Stimulated activated CD4-positive, alpha-beta T cell treated with anti-CD3 and anti-CD28 coated beads, Interleukin-1b, Interleukin-23, amount 100 ng/mL, for 1 hour (primary cell): ENCODE data around the gene LRP4.

Source experiments
- DNase-seq, 2 donors: peaks; one replicate each; pipeline ENCODE4 v3.0.0-alpha.2; 2020; ENCODE audit warnings: low read depth in 2 of 2

The LRP4 gene

DNA sequence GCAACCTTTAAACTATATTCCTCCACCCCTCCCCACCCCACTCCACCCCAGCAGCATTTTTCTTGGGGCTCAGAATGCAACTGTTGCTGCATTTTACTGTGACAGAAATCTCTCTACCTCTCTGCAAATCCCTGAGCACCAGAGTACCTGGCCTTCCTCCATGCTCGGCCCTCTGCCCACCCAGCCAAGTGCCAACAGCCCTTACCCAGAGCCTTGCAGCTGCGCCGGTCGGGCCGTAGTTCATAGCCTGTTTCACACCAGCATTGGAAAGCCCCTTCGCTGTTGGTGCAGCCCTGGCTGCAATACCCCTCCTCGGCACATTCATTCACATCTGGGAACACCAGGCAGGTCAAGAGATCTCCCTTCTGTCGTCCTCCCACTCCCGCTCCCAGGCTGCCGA lies 23.4 kb downstream of the LRP4 start:
- DNase-seq, result no peak

DNA sequence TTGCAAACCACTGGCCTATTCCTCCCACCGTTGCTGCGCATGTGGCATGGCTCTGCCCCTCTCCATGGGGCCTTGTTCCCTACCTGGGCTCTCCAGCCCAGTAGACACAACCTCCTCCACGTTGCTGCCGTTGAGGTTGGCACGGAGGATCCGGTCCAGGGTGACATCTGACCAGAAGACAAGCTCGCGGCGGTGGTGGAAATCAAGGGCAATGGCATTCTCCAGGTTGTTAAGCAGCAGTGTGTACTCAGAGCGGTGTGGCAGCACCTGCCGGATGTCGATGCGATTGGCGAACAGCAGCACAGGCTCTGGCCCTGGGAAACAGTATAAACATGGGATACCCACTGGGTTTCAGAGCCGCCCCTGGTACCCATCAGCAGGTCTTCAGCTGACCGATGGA lies 23.8 kb downstream of the LRP4 start:
- no peak for DNase-seq

DNA sequence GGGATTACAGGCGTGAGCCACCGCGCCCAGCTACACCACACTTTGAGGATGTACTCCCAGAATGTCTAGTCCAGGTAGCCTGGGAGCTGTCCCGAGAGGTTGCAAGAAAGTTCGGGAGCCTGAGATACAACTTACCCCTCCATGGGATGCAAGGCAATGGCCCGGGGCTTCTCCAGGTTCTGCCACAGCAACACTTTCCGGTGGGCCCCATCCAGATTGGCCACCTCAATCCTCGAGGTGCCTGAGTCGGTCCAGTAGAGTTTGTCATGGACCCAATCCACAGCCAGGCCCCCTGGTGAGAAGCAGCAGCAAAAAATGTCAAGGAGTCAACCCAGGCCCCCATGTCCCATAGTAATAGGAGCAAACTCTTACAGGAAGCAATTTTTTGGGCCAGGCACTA lies 25.5 kb downstream of the LRP4 start:
- no peak for DNase-seq

DNA sequence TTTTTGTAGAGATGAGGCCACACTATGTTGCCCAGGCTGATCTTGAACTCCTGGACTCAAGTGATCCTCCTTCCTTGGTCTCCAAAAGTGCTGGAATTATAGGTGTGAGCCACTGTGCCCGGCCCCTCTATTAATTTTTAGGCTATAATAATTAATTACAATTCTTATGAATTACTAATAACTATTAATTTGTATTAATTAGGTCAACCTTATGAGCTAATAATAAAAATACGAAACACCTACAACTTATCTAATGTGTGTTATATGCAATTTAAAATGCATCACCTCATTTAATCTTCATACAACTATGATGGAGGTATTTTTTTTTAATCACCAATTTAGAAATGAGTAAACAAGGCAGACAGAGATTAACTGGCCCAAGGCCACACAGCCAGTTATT lies 26.2 kb downstream of the LRP4 start:
- DNase-seq, result no peak

DNA sequence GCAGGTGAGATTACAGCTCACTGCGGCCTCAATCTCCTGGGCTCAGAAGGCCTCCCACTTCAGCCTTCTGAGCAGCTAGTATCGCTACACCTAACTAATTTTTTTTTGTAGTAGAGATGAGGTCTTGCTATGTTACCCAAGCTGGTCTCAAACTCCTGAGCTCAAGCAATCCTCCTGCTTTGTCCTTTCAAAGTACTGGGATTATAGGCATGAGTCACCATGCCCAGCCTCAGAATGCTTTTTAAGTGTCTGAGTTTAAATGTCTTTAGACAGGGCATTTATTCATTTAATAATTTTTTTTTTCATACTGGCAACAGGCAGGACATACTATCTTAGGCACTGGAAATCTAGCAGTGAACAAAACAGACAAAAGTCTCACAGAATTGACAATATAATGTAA lies 27.7 kb downstream of the LRP4 start:
- DNase-seq, result no peak

DNA sequence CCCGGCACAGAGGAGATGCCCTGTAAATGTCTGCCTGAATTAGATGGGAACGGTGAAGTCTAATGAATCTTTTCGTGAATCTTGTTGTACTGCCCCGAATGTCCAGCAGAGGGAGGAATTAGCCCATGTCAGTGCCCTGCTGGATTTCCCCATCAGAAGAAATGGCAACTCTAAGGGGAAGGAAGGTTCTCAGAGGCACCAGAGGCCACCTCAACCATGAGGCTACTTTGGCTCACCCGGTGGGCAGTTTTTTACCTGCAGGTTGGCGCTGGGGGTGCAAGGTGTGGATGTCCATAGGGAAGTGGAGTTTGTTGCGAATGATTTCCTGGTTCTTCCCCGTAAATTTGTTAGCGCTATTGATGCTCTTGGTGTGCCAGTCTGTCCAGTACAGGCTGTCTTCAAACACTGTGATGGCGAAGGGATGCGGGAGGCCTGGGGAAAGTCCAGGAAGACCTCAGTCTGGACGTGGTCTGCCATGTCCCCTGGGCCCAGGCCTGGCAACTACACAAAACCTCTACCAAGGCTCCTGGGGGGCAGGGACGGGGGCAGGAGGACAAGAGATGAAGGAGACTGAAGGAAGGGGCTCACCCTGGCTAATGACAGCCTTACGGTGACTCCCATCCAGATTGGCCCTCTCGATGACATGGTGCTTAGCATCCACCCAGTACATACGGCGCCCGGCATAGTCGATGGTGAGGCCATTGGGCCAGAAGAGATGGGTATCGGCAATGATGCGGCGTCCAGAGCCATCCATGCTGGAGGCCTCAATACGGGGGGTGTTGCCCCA lies 28.5 kb downstream of the LRP4 start:
- DNase-seq, result peak; percentile 42 to 65

DNA sequence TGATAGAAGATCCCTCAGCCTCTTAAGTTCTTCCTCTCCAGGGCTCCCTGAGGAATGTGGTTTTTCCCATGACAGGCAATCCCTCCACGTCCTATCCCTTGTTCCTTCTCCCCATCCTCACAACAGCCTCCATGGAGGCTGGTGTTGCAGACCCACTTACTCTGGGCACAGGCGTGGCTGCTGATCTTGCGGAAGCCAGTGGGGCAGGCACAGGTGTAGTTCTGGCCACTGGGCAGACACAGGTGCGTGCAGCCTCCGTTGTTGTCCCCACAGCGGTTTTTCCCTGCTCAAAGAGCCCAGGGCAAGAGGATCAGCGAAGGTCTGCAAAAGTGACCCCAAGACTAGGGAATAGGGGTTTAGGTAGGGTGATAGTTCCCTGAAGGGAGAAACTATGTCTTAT lies 29.1 kb downstream of the LRP4 start:
- DNase-seq, result no peak

DNA sequence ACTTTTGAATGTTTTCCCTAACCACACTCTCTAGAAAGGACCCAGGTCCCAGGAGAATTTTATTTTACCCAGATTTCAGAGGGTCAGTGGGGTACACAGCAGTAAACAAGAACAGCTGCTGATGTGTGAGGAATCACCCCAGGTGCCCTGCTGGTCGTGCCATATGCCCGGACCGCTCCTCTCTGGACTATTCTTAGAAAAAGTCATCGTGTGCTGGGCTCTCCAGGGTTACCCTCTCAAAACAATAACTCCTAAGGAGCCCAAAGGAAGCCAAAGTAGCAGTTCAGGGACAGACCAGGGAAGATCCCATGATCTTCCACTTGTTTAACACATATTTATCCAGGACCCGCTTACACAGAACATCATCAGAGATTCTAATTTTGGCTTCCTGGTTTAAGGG lies 29.7 kb downstream of the LRP4 start:
- no peak for DNase-seq

DNA sequence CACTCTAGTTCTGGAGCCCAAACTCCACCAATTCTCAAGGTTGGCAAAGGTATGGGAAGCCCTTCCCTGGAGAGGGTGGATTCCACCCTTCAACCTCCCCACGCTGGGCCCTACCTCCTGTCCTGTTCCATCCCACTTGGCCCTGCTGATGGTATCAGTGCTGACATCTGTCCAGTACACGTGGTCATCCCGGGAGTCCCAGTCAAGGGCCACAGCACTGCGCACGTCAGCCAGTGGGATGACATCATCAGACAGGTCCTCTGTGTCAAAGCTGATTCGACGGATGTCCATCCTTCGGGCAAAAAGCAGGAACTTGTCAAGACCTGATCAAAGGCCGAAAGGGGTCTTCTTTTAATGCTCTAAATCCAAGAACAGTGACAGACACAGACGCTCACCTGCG lies 32.1 kb downstream of the LRP4 start:
- DNase-seq, result no peak

DNA sequence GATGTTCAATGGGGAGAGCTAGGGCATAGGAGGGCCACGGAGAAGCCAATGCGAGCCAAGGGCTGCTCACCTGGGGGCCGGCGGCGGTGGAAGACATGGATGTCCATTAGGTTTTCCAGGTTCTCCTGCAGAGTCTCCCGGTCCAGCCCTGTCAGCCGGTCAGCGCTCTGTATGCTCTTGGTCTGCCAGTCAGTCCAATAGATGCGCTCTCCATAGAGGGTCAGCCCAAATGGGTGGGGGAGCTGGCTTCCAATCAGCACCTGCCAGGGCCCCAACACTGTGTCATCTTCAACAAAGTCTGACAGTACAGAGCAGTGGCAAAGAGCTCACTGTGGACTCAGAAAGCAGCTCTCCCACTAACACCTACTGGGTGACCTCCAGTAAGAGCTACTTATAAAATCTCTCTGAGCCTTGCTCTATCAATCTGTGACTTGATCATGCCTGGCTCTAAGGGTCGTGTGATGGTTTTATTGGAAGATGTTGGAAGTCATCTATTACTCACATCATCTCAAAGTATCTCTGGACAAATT lies 39.2 kb downstream of the LRP4 start:
- no peak for DNase-seq

DNA sequence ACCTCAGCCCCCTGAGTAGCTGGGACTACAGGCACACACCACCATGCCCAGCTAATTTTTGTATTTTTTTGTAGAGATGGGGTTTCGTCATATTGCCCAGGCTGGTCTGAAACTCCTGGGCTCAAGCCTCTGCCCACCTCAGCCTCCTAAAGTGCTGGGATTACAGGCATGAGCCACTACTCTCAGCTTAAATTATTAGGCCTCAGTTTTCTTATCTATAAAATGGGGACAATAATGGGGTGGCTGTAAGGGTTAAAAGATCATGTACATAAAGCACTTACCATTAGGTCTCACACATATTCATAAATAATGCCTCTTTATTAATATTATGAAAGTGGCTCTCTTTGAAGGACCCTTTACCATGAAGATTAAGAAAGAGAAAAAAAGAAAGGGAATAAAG lies 40.8 kb downstream of the LRP4 start:
- no peak for DNase-seq

DNA sequence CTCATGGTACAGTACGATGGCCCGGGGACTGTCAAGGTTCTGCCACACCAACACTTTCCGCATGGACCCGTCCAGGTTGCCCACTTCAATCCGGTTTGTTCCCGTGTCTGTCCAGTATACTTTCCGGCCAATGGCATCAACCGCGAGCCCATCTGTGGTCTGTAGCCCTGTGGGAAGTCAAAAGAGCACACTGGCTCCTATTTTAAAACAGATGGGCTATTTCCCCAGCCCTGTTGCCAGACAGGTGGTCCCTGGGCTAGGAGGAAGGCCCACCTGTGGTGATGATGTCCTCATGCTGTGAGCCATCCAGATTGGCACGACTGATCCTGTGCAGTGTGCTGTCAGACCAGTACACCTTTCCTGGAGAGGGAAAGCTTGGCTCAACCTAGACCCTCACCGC lies 41.9 kb downstream of the LRP4 start:
- DNase-seq, result no peak

DNA sequence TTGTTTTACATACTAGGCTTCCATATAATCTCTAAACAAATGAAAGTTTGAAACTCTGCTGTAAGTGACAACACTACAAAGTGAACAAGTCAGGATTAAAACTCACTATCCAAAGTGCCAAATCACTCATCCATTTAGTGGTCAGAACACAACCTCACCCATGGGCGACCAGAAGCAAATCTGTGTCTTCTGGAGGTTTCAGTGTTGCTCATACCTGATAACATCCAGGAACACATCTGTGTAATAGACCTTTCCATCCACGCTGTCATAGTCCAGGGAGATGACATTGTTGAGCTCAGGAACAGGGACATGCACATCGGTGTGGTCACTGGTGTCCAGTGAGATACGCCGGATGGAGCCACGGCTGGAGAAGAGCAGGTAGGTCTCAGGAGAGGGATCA lies 43.8 kb downstream of the LRP4 start:
- no peak for DNase-seq

DNA sequence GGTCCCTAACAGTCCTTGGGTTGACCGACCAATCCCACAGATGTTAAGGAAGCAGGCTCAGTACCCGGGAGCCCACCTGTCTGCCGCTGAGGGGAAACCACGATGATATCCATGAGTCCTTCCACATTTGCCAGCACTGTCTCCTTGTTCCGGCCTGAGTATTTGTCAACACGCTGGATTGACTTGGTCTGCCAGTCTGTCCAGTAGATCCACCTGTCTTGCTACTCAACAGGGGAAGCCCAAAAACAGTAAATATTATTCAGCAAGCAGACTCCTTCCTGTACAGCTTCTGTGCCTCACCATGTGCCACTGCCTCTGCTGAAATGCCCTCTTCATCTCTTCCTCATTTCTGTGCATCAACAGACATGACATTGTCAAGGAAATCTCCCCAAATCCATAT lies 49.4 kb downstream of the LRP4 start:
- DNase-seq, result no peak

DNA sequence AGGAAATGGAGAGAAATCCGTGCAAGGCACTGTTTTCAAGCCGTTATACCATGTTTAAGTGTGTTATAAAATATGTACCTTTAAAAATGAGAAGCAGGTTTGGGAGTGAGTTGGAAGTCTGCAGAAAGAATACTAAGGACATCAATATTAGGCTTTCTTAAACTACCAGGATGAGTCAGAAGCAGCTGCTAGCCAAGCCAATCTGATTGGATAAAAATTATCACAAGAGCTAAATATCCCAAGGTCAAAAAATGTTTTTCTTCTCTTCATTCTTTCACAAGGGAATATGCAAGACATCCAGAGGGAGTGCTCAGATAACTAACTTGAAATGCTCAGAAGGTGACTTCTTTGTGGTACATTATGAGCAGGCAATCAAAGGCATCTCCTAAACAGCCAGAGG lies 53.0 kb downstream of the LRP4 start:
- DNase-seq, result no peak

DNA sequence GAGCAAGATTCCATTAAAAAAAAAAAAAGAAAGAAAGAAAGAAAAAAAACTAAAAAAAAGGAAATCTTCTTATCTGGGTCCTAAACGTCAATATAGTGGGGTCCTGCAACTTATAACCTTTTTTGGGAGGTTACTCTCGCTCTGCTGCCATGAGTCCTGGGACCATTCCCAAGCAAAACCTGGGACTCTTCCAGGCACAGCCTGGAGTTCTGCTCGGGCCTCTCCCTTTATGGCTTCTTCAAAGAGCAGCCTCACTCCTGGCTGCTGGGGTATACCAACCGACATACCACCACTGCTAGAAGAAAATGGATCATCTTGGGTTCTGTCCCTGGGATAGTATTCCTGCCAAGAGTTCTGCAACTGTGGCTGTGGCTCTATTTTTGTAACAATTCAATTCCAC lies 58.1 kb downstream of the LRP4 start:
- DNase-seq, result no peak

DNA sequence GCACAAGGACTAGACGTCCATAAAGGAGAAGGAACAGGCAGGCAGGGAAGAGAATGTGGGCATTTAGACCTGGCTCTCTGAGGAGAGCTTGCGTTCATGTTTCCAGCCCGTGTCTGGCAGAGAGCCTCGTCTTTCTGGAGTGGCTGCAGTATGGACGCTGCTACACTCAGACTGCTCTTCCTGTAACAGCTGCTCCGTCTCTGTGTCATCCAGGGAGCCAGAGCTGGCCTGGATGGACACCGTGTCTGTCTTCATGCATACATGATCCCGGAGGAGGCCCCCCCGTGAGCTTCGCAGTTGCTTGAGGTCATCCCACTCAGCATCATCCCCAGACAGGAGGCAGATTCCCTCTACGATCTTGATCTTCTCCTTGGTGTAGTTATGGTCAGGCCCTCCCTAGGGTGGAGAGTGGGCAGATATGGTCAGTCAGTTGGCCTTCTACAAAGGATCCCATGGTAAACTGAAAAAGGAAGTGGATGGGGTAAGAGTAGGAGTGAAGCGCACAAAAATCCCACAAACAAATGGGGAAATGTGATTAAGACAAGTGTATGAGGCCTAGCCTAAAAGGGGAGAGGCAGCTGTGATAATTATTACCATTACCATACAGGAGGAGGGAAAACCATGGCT lies 59.3 kb downstream of the LRP4 start:
- no peak for DNase-seq

DNA sequence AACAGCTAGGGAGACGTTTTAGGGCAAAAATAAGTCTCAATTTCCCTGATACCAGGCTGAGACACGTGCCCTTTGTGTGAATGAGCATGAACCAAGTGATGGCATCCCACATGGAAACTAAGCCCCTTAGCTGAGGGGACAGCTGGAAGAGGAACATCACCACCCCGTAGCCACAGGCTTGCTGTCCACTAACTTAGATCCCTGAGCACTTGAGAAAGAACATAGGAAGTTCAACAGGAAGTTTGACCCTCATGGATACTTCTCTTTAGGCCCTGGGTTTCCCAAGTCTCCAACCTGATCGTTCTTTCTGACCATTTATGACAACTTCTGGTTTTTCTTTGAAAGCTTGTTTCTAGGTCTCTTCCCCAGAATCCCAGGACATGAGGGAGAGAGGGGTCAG lies 60.7 kb downstream of the LRP4 start:
- DNase-seq, result no peak

DNA sequence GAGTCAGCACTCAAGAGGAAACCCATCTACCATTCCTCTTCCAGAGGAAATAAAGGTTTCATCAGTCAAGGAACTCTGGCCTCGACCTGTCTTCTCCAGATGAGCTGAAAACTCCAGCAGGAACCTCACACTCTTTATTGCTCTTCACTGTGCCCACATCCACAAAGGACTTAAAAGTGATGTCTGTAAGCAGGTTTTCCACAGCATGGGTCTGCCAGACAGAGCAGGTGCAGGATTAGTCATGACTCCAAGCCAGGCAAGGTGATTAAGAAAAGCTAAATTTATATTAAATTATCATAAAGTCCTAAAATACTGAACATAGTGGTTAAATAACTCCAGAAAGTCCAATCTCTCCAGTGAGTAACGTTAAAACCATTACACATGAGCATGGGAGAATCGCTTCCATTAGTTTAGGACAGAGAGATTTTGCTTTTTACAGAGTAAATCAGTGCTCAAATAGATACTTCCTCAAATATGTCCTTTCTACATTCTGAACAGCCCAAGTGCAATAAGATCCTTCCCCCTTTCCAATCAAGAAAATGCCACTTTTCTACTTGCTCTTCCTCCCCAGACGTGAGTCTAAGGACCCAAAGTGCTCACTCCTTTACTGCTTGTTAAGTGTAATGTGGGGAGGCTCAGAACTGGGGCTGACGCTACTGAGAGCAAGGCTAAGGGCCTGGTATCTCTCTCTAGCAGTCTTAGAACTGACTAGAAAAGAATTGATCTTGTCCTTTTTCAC lies 61.6 kb downstream of the LRP4 start:
- no peak for DNase-seq

DNA sequence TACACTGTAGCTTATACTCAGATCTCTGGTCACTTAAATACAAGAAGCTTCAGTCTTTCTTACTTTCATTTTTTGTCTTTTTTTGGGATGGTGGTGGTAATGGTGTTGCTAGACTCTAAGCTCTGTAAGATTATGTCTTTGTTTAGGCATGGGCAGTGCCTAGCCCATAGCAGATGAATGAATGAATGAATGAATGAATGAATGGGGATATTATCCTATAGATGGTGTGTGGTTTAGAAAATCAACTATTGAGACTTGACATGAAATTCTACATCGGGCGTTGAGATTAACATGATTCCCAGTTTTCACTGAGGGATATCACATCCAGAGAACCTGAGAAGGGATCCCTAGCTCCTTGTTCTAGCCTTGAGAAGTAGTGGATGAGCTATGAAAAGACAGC lies 62.5 kb downstream of the LRP4 start:
- DNase-seq, result no peak

DNA sequence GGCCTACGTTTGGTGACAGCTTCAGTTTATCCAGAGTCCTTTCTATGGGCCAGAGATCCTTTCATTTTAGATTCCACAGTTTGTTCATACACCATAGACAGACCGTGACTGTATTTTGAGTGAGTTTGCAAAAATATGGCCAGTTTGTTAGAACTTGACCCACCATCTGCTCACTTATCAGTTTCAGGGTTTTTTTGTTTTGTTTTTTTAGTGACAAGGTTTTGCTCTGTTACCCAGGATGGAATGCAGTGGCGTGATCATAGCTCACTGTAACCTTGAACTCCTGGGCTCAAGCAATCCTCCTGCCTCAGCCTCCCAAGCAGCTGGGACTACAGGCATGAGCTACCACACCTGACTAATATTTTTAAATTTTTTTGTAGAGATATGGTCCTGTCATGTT lies 63.2 kb downstream of the LRP4 start:
- no peak for DNase-seq

DNA sequence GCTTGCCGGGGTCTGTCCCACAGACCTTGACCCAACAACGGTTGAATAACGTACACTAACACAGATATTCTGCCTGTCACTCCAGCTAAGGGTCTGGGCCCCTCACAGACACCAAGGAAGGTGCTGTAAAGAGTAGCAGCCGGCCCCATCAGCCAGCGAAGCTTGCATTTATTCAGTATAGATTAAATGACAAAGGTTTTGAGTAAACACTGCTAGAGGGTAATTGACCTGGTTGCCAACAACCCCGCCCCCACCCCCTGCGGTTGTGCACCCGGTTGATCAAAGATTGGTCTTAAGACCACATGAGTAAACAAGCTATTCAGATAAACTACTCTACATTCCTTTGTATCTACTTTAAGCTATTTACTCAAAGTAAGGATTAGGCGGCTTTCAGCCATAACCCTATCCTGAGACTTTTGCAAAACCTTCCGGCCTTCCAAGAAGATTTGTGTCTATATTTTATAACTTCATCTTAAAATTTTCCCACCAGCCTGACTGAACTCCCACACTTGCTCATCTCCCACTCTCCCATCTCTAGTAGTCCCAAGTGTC lies 67.4 kb downstream of the LRP4 start:
- DNase-seq, result no peak

DNA sequence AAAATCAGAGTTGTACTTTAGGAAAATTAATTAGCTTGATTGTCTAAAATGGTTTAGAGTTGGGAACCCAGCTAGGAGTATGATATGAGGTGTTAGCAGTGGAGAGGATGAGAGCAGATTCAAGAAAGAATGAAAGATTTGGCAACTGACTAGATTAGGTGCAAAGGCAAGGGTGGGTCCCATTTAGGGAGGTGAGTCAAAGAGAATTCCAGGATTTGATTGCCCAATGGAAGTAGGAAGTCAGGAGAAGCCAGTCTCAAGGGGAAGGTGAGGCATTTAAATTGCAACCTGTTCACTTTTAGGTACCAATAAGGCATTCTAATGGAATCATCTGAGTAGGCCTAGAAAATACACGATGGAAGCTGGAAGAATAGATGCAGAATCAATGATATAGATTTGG lies 68.7 kb downstream of the LRP4 start:
- DNase-seq, result no peak
